MM.1S (cell line): ENCODE data around the gene NEK8.

Experiments
- EZH2 ChIP-seq: fragments of 300-600 bp; sonication (generic); optimal IDR thresholded peaks from 2 replicates; pipeline ENCODE3; 2017; ENCODE audit warnings: low read depth, mild to moderate bottlenecking, antibody characterized with exemption, low read length, mixed read lengths
- TF ChIP-seq, protein P1 (sequence below): fragments of 300-600 bp; sonication (generic); IDR thresholded peaks from 2 replicates; pipeline ENCODE4 v1.5.1; 2016; ENCODE audit warnings: antibody characterized with exemption, low read length, mixed read lengths

DNA sequence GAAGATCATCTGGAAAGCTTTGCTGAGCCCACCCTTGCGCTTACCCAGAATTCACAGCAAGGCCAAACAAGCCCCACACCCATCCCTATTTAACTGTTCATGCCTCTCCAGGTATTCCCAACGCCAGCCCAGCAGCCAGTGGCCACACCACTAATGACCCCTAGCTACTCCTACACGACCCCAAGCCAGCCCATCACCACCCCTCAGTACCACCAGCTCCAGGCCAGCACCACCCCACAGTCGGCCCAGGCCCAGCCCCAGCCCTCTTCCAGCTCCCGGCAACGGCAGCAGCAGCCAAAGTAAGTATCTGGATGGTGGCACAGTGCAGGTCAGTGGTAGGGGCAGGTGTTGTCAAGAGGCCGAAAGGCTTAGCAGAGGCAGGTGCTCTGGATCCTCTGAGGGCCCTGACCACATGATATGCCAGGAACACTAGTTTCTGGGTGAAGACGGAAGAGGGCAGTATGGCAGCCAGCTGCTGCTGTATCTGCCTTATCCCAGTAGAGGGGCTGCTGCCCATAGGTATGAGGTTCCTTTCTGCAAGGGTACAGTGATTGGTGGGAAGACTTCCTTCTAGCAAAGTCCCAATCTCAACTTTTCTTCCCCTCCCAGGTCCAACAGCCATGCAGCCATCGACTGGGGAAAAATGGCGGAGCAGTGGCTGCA is 27.6 kb upstream of the NEK8 start:
- TF ChIP-seq EZH2, result no peak
- TF ChIP-seq, protein P1, sequence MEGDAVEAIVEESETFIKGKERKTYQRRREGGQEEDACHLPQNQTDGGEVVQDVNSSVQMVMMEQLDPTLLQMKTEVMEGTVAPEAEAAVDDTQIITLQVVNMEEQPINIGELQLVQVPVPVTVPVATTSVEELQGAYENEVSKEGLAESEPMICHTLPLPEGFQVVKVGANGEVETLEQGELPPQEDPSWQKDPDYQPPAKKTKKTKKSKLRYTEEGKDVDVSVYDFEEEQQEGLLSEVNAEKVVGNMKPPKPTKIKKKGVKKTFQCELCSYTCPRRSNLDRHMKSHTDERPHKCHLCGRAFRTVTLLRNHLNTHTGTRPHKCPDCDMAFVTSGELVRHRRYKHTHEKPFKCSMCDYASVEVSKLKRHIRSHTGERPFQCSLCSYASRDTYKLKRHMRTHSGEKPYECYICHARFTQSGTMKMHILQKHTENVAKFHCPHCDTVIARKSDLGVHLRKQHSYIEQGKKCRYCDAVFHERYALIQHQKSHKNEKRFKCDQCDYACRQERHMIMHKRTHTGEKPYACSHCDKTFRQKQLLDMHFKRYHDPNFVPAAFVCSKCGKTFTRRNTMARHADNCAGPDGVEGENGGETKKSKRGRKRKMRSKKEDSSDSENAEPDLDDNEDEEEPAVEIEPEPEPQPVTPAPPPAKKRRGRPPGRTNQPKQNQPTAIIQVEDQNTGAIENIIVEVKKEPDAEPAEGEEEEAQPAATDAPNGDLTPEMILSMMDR, result no peak
